HG02870 (cell line): ENCODE measurements around the gene ARSB.
A peak's percentile ranks its signal among the peaks of the same experiment; 100 is the strongest.
"Not testable (repeated sequence)": the region's sequence is repeated elsewhere in the genome, so short reads cannot be mapped to it uniquely, and the experiment has no call there.

Experiments
- ATAC-seq: cut with Tn5 transposase; IDR thresholded peaks from one replicate; pipeline ENCODE4 v1.9.1; 2021; ENCODE audit warnings: mild to moderate bottlenecking, moderate library complexity; ENCODE audit not compliant: unreplicated experiment

The ARSB gene

DNA sequence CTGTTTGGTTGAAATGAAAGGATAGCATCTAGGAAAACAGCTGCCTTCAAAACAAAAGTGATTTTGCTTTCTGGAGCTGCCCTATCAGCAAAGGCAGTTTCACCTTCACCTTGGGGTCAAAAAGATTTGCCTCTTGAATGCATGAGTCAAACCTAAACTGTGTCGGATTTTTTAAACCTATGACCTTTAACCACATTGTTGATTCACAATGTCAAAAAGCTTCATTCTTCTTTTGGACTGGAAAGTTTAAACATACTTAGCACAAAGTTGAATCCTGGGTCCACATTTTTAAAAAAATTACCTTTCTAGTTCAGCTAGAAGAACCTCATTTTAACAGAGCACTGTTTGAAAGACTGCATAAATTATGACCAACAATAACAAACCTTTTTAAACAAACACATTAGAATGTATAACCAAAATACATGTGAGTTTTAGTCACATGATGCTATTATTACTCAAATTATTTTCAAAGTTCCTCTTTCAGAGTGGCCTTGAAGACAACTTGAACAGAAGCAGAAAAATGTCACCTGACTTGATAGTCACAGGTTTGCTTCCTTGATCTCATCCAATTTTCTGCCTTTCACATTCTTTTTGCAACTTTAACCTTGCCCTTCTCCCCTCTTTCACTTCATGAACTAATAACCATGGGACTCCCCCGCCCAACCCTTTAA, 226.8 kb downstream of the ARSB start:
- ATAC-seq = peak; percentile 80

DNA sequence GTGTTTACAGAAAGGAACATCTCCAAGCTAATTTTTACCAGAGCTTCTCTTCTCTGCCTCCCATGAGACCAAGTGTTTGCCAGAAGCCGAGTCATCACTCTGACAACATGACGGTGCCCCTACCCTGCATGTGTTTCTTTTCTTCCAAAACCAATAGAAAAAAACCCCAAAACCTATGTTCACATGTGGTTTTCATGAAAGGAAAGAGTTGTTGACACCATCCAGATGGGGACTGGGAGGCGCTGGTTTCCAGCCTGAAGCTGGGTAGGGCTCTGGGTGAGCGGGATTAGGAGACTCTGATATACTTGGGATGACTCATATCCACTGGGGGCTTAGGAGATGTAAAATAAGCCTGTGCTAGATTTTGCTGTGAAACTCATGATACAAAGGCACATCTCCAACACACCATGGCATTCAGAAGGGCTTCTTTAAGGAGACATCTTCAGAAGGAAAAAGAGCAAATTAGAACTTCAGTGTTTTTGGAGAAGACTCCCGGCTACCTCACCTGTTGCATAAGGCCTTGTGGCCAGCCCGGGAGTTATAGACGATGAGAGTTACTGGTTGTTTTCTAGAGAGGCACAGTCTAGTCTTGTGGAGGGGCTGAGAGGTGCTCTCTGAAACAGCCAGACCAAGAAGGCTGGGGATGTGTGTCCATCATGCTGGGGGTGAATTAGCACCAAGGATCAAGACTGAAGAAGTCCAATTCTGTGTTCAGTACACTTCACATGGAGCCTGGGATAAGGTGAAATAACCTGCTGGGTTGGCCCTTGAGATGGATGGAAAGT, 227.6 kb downstream of the ARSB start:
- peak; percentile 5 for ATAC-seq

GRCh38 chr5:78756858-78757257, 228.3 kb downstream of the ARSB start:
- ATAC-seq = no peak

- ATAC-seq = no peak
Measured at GRCh38 chr5:78755822-78756429, 229.2 kb downstream of the ARSB start.

- ATAC-seq = no peak
Measured at GRCh38 chr5:78754655-78755054, 230.5 kb downstream of the ARSB start.

GRCh38 chr5:78753093-78753531, 232.0 kb downstream of the ARSB start:
- ATAC-seq = no peak

DNA sequence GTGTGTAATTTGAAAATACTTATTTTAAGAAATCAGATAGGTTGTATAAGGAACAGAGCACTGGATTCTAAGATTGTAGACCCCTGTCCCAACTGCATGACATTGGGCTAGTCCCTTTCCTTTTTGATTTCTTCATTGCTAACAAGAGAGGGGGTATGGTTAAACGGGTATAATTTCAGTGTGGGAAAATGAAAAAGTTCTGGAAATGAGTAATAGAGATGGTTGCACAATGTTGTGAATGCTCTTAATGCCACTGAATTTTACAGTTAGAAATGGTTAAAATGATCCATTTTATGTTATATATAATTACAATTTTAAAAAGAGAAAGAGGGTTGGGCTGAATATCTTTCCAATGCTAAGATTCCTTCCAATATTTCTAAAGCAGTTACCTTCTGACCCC, 233.2 kb downstream of the ARSB start:
- no peak for ATAC-seq

DNA sequence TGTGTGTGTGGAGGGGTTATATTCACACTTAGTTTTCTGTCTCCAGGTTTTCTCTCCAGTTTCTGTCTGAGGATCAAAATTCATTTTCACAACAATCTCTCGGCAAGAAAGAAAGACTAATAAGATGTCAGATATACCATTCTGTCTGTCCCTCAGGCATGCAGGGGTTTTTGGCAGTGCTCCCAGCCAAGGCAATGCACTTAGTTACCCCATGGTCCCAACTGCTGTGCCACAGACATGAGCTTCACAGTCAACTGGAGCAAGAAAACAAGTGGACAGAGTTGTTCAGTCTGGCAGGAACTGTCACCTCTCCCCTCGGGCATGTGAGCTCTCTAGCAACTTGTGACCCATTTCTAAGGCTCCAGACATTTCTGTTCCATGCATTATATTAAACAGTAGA, 234.8 kb downstream of the ARSB start:
- ATAC-seq = no peak

DNA sequence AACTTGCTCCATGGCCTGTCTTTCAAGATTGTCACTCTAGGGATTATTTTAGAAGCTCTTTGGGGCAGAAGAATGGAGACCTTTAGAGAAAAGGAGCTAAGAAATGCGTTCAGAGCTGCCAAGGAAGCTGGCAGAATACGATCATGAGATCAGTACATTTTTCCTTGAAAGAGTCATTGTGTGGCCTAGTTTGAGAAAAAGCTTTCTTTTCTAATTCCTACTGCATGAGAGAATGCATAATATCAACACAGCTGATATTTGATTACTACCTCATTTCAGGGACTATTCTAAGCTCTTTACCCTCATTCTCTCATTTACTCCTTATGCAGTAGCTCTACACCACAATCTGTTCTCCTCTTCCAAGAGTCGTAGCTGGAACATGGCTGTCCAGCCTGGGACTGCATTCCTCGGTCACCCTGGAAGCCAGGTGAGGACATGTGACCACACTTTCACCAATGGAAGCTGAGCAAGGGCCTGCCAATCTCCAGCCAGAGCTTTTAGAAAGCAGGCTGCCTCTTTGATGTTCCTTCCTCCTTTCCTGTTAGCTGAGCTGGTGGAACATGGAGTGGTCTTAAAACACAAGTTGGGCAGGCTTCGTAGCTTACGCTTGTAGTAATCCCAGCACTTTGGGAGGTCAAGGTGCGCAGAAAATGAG, 237.3 kb downstream of the ARSB start:
- no peak for ATAC-seq

DNA sequence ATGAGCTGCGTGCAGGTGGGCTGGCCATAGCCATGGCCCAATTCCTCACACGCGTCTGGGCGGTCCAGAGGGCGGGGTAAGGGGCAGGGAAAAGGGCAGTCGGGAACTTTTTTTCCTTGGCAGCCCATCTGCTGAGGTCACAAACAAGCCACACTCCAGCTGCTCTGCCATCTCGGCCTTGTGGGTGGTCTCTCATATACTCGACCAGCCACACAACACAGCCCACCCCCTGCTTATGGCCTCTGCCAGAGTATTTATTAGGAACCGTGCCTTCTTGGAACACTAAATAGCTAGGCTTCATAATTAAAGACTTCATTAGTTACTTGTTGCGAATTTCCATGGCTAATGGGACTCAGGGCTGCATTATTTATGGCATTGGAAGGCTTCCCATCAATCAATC, 238.1 kb downstream of the ARSB start:
- no peak for ATAC-seq

- no peak for ATAC-seq
Measured at GRCh38 chr5:78746021-78746770, 238.9 kb downstream of the ARSB start.

DNA sequence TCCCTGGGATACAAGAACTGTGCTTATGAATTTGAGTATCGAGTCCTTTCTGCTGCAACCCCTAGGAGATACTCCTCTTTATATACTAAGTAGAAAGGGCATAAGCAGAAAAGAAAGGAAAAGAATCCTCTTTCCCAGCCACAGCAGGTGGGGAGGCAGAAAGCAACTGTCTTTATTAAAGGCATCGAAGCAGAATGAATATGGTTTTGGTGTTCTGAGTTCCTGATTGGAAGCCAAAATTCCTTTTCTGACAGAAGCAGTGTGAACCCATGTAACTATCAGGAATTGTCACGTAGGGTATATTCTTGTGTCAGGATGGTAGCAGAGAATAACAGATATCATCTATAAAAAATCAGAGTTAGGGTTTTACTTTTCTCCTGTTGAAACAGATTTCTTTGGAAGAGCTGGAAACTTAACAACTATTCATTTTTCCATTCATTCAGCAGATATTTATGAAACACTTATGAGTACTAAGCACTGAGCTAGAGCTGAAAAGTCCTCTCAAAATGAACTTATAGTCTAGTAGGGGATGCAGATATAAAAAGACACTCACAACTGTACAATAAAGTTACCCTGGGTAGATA, 240.1 kb downstream of the ARSB start:
- no peak for ATAC-seq

GRCh38 chr5:78741019-78741418, 244.1 kb downstream of the ARSB start:
- no peak for ATAC-seq

DNA sequence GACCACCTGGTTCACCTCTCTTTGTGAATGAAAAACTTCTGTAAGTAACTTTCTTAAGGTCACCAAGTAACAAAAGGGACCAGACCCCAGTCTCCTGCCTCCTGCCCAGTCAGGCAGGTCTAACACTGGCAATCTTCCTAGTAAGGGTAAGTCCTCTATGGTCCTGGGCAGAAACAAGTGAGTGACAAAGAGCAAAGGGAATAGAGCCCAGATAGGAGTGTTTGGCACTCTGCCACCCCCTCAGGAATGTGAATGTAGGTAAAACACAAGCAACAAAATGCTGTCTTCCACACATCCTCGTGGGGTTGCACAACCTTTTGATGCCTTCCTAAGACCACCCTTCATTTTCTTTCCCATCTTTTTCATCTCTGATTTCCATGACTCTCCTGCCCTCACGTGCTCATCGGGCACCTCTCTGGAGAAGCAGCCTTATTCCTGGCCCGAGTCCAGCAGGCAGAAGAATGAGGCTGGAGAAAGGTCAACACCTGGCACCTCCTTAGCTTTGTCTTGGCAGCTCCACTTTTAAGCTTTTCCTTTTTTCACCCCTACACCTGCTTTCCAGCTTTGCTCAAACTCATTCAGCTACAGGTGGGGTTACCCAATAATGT, 246.3 kb downstream of the ARSB start:
- no peak for ATAC-seq

- ATAC-seq = no peak
Measured at GRCh38 chr5:78738104-78738503, 247.0 kb downstream of the ARSB start.

DNA sequence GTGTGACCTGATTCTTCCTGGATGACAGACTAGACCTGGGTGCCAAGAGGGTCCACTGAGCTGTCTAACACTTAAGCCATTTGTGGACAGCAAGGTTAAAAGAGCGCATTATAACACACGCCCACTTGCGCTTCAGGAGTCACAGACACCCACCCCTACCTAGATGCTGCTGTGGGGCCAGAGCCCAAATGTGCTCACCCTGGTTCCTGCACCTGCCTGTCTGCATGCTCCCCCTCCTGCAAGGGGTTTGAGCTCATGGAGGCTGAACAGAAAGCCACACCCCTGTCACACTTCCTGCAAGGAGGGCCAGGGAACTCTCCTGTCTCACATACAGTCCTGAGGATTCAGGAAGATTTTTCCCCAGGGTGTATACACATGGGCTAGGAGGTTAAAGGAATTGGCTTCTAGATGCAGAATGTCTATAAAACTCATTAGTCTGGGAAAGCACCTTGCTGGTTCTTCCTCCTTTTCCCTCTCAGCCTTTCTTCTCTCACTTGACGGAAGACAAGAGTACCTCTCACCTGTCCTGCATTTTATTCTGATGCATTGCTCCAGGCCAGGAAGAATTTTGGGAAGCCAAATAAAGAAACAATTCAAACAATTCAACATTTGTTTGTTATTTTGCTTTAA, 249.2 kb downstream of the ARSB start:
- ATAC-seq = no peak

DNA sequence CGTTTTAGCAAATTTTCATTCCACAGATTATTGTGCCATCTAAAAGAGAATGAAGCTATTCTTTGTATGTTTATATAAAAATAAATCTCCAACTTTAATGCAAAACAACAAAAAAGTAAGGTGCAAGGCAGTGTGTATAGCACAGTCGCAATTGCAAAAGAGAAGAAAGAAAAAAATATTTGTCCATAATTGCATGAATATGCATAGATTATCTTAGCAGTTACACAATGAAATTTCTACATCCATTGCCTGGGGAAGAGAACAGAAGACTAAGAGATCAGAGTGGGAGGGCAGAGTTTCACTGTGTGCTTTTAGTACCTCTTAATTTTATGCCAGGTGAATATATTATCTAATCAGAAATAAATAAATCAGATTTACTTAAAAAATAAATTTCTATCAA, 250.2 kb downstream of the ARSB start:
- no peak for ATAC-seq

GRCh38 chr5:78734094-78734845, 250.8 kb downstream of the ARSB start:
- ATAC-seq = no peak

DNA sequence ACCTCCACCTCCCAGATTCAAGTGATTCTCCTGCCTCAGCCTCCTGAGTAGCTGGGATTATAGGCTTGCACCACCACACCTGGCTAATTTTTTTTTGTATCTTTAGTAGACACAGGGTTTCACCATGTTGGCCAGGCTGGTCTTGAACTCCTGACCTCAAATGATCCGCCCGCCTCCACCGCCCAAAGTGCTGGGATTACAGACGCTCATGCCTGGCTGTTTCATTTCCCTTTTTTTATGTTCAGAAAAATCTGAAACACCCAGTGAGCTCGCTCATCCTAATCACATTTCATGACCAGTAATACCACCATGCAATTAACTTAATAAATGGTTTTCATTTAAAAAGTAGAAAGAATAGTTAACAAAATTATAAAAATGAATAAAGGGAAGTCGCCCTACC, 252.4 kb downstream of the ARSB start:
- not testable (repeated sequence) for ATAC-seq
